ENCODE data around the gene MUC2. TPM values are rescaled to one million over a fixed set of nuclear protein-coding genes. Genes with fewer than 3 reads are reported as not detected.

MUC2 gene
- total and polyA plus RNA-seq, 2 experiments from 2014 or later, result not detected

DNA sequence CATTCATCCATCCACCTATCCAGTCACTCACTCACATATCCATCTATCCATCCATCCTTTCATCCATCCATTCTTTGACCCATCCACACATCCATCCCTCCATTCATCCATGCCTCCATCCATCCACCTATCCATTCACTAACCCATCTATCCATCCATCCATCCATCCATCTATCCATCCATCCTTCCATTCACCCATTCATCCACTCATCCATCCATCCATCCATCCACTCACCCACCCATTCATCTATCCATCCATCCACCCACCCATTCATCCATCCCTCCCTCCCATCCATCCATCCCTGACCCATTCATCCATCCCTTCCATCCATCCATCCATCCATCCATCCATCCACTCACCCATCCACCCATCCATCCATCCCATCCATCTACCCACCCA lies 4.9 kb upstream of the MUC2 start:
- Mint-ChIP-seq H3K27ac (no peak overlapping the region), H3K27me3 (ENCODE audit: insufficient read depth, low read depth, poor library complexity) (peaks cover 4% of the 10 kb centered on the region), H3K9me3 (no peaks in the 10 kb centered on the region), H3K36me3 (ENCODE audit: low read depth) (no peaks in the 10 kb centered on the region), H3K4me1 (no peaks in the 10 kb centered on the region), H3K4me3 (no peak overlapping the region)
- Histone ChIP-seq H3K79me2 (replicated peaks; ENCODE audit: insufficient read depth) (no peaks in the 10 kb centered on the region), H3K4me3 (no peak overlapping the region), H3K36me3 (ENCODE audit: insufficient read depth) (no peaks in the 10 kb centered on the region), H2AFZ (no peak overlapping the region), H3K4me1 (ENCODE audit: insufficient read depth) (no peaks in the 10 kb centered on the region), H3K27ac (ENCODE audit: low read depth) (no peak overlapping the region), H3K4me2 (no peak overlapping the region), H3K27me3 (ENCODE audit: insufficient read depth) (no peaks in the 10 kb centered on the region), H4K20me1 (replicated peaks; ENCODE audit: insufficient read depth) (no peaks in the 10 kb centered on the region), H3K9me2 (ENCODE audit: insufficient read depth) (no peaks in the 10 kb centered on the region), H3F3A (replicated peaks; ENCODE audit: low read depth) (no peaks in the 10 kb centered on the region)
- TF ChIP-seq NANOG (IDR thresholded peaks at IDR 0.05; ENCODE audit: borderline replicate concordance), result no peak
- no peak for TF ChIP-seq JUNB (IDR thresholded peaks at IDR 0.05; ENCODE audit: unreplicated experiment)
- TF ChIP-seq, protein P1, sequence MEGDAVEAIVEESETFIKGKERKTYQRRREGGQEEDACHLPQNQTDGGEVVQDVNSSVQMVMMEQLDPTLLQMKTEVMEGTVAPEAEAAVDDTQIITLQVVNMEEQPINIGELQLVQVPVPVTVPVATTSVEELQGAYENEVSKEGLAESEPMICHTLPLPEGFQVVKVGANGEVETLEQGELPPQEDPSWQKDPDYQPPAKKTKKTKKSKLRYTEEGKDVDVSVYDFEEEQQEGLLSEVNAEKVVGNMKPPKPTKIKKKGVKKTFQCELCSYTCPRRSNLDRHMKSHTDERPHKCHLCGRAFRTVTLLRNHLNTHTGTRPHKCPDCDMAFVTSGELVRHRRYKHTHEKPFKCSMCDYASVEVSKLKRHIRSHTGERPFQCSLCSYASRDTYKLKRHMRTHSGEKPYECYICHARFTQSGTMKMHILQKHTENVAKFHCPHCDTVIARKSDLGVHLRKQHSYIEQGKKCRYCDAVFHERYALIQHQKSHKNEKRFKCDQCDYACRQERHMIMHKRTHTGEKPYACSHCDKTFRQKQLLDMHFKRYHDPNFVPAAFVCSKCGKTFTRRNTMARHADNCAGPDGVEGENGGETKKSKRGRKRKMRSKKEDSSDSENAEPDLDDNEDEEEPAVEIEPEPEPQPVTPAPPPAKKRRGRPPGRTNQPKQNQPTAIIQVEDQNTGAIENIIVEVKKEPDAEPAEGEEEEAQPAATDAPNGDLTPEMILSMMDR (conservative IDR thresholded peaks at IDR 0.05; ENCODE audit: low read depth in 2 of 2), result no peak
- no peak for TF ChIP-seq ZNF114 (CRISPR knock-in tag; IDR thresholded peaks at IDR 0.05)
- TF ChIP-seq CREB1 (CRISPR knock-in tag; IDR thresholded peaks at IDR 0.05; ENCODE audit: low read depth), result no peak
- TF ChIP-seq, protein P2, sequence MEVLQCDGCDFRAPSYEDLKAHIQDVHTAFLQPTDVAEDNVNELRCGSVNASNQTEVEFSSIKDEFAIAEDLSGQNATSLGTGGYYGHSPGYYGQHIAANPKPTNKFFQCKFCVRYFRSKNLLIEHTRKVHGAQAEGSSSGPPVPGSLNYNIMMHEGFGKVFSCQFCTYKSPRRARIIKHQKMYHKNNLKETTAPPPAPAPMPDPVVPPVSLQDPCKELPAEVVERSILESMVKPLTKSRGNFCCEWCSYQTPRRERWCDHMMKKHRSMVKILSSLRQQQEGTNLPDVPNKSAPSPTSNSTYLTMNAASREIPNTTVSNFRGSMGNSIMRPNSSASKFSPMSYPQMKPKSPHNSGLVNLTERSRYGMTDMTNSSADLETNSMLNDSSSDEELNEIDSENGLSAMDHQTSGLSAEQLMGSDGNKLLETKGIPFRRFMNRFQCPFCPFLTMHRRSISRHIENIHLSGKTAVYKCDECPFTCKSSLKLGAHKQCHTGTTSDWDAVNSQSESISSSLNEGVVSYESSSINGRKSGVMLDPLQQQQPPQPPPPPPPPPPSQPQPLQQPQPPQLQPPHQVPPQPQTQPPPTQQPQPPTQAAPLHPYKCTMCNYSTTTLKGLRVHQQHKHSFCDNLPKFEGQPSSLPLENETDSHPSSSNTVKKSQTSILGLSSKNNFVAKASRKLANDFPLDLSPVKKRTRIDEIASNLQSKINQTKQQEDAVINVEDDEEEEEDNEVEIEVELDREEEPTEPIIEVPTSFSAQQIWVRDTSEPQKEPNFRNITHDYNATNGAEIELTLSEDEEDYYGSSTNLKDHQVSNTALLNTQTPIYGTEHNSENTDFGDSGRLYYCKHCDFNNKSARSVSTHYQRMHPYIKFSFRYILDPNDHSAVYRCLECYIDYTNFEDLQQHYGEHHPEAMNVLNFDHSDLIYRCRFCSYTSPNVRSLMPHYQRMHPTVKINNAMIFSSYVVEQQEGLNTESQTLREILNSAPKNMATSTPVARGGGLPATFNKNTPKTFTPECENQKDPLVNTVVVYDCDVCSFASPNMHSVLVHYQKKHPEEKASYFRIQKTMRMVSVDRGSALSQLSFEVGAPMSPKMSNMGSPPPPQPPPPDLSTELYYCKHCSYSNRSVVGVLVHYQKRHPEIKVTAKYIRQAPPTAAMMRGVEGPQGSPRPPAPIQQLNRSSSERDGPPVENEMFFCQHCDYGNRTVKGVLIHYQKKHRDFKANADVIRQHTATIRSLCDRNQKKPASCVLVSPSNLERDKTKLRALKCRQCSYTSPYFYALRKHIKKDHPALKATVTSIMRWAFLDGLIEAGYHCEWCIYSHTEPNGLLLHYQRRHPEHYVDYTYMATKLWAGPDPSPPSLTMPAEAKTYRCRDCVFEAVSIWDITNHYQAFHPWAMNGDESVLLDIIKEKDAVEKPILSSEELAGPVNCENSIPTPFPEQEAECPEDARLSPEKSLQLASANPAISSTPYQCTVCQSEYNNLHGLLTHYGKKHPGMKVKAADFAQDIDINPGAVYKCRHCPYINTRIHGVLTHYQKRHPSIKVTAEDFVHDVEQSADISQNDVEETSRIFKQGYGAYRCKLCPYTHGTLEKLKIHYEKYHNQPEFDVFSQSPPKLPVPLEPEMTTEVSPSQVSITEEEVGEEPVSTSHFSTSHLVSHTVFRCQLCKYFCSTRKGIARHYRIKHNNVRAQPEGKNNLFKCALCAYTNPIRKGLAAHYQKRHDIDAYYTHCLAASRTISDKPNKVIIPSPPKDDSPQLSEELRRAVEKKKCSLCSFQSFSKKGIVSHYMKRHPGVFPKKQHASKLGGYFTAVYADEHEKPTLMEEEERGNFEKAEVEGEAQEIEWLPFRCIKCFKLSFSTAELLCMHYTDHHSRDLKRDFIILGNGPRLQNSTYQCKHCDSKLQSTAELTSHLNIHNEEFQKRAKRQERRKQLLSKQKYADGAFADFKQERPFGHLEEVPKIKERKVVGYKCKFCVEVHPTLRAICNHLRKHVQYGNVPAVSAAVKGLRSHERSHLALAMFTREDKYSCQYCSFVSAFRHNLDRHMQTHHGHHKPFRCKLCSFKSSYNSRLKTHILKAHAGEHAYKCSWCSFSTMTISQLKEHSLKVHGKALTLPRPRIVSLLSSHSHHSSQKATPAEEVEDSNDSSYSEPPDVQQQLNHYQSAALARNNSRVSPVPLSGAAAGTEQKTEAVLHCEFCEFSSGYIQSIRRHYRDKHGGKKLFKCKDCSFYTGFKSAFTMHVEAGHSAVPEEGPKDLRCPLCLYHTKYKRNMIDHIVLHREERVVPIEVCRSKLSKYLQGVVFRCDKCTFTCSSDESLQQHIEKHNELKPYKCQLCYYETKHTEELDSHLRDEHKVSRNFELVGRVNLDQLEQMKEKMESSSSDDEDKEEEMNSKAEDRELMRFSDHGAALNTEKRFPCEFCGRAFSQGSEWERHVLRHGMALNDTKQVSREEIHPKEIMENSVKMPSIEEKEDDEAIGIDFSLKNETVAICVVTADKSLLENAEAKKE (CRISPR knock-in tag; IDR thresholded peaks at IDR 0.05), result no peak
- TF ChIP-seq EZH2 (IDR thresholded peaks at IDR 0.05; ENCODE audit: low read depth, unreplicated experiment), result no peak
- no peak for TF ChIP-seq STAT1 (IDR thresholded peaks at IDR 0.05; ENCODE audit: unreplicated experiment)
- no peak for TF ChIP-seq EZH2phosphoT487 (IDR thresholded peaks at IDR 0.05; ENCODE audit: unreplicated experiment)
- no peak for TF ChIP-seq POLR2AphosphoS5 (IDR thresholded peaks at IDR 0.05; ENCODE audit: low read depth)
- TF ChIP-seq, protein P3, sequence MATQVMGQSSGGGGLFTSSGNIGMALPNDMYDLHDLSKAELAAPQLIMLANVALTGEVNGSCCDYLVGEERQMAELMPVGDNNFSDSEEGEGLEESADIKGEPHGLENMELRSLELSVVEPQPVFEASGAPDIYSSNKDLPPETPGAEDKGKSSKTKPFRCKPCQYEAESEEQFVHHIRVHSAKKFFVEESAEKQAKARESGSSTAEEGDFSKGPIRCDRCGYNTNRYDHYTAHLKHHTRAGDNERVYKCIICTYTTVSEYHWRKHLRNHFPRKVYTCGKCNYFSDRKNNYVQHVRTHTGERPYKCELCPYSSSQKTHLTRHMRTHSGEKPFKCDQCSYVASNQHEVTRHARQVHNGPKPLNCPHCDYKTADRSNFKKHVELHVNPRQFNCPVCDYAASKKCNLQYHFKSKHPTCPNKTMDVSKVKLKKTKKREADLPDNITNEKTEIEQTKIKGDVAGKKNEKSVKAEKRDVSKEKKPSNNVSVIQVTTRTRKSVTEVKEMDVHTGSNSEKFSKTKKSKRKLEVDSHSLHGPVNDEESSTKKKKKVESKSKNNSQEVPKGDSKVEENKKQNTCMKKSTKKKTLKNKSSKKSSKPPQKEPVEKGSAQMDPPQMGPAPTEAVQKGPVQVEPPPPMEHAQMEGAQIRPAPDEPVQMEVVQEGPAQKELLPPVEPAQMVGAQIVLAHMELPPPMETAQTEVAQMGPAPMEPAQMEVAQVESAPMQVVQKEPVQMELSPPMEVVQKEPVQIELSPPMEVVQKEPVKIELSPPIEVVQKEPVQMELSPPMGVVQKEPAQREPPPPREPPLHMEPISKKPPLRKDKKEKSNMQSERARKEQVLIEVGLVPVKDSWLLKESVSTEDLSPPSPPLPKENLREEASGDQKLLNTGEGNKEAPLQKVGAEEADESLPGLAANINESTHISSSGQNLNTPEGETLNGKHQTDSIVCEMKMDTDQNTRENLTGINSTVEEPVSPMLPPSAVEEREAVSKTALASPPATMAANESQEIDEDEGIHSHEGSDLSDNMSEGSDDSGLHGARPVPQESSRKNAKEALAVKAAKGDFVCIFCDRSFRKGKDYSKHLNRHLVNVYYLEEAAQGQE (IDR thresholded peaks at IDR 0.05; ENCODE audit: unreplicated experiment), result no peak
- TF ChIP-seq ZNF331 (CRISPR knock-in tag; IDR thresholded peaks at IDR 0.05; ENCODE audit: low read depth), result no peak
- TF ChIP-seq, protein P4, sequence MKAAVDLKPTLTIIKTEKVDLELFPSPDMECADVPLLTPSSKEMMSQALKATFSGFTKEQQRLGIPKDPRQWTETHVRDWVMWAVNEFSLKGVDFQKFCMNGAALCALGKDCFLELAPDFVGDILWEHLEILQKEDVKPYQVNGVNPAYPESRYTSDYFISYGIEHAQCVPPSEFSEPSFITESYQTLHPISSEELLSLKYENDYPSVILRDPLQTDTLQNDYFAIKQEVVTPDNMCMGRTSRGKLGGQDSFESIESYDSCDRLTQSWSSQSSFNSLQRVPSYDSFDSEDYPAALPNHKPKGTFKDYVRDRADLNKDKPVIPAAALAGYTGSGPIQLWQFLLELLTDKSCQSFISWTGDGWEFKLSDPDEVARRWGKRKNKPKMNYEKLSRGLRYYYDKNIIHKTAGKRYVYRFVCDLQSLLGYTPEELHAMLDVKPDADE (IDR thresholded peaks at IDR 0.05), result no peak
- ATAC-seq, result no peak
- no peak for DNase-seq (ENCODE audit: low spot score)
